Superior temporal gyrus (tissue), 1 donor: ENCODE results near the gene ACTL7A.
"Not testable (repeated sequence)": the region's sequence is repeated elsewhere in the genome, so short reads cannot be mapped to it uniquely, and the experiment has no call there.

Experiments used
- DNase-seq: peaks from one replicate; pipeline ENCODE4 v3.0.0-alpha.2; 2016; ENCODE audit errors: extremely low spot score

The ACTL7A gene, protein sequence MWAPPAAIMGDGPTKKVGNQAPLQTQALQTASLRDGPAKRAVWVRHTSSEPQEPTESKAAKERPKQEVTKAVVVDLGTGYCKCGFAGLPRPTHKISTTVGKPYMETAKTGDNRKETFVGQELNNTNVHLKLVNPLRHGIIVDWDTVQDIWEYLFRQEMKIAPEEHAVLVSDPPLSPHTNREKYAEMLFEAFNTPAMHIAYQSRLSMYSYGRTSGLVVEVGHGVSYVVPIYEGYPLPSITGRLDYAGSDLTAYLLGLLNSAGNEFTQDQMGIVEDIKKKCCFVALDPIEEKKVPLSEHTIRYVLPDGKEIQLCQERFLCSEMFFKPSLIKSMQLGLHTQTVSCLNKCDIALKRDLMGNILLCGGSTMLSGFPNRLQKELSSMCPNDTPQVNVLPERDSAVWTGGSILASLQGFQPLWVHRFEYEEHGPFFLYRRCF

DNA sequence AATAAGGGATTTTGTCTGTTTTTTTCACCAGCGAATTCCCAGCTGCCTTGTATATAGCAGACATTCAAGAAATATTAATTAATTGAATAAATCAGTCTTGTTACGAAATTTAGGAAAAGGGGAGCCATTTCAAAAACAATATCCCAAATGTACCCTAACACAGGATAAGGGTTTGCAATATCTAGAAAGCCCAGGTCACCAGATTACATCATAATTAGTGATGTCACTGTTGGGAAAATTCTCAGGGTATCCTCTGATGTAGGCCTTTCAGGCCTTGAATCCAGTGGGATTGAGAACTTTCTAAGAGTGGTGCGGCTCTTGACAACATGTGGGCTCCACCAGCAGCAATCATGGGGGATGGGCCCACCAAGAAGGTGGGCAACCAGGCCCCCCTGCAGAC is at the start of gene ACTL7A:
ACTL7A (plus strand) TSS at position 270 of the 400 bp plus-strand sequence; CDS start at position 327, 57 bp downstream.
- no peak for DNase-seq

DNA sequence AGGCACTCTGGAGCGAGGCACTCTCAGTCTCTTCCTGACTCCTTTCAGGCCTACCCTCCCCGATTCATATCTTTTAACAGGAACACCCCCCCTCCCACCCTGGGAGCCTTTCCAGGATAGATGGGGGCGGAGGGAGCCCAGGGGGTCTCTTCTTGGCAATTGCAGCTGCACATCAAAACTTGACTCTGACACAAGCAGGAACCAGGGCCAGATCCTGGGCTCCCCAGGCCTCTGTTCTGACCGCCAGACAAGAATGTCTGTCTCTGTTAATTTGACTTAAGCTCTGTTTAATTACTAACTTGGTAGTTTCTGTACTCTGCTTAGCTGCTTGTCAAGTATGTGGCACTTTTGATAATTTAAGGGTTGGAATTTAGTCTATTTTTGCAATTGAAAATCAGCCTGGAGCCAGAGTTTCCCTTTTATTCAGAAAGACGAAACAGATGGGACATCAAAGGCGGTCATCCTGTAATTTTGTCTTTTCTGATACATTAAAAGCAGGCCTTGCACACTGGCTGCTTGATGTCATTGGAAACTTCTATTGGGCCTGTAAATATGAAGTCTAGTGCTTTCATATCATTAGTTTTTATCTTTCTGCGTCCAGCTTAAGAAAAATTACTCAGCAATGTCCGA is 49.6 kb upstream of the ACTL7A start:
- DNase-seq: no peak

DNA sequence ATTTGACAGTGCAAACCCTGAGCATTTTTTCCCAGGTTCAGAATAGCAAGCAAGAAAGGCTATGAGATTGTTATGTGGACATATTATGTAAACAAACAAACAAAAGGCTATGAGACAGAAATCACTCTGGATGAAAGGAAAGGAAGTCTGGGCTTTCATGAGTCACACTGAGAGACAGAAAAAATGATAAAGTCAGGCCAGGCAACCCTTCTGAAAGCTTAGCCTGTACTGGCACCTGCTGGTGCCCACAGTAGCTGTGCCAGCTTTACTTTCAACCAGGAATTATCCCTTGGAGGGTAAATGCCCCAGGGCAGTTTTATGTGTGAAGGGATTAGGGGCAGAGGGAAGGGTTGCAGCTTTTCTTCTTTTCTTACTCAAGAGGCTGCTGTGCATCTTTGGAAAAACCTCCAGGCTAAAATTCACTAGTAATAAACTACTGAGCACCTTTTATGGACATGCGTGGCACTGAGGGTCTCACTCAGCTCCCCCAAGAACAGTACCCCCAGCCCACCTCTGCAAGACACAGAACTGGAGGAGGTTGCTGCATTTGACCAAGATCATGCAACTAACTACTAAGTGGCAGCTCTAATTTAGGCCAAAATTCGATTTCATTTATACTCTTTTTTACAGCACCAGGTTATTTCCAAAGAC is 48.0 kb upstream of the ACTL7A start:
- peak; percentile 71 for DNase-seq

DNA sequence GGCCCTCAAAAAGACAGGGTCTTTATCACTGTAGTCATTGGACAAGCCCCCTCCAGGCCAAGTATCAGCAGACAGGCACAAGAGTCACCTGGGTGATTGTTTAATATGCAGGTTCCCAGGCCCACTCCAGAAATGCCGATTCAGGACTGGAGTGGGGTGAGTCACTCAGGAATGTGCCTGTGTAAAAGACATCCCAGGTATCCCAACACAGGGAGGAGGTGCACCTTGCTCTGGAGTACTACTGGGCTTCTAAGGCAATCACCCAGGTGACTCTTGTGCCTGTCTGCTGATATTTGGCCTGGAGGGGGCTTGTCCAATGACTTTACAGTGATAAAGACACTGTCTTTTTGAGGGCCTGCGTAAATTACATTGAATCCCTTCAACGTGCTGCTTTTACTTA is 46.9 kb upstream of the ACTL7A start:
- DNase-seq: no peak

DNA sequence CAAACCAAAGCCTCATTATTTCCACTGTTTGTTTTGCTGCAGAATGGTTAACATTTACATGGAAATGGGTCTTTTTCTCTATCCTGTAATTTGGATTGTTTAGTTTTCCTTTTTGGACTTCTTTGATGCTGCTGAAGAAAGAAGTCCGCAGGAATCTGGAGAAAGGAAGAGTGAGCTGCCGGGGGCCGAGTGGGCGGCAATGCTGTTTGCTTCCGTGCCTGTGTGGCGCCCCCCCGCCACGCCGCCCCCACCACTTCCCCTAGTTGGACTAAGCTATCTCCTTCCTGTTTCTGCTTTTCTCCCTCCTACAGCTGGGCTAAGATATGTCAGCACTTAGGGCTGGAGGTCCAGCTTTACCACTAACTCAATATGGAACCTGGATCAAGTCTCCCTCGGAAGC is 46.0 kb upstream of the ACTL7A start:
- DNase-seq: no peak

DNA sequence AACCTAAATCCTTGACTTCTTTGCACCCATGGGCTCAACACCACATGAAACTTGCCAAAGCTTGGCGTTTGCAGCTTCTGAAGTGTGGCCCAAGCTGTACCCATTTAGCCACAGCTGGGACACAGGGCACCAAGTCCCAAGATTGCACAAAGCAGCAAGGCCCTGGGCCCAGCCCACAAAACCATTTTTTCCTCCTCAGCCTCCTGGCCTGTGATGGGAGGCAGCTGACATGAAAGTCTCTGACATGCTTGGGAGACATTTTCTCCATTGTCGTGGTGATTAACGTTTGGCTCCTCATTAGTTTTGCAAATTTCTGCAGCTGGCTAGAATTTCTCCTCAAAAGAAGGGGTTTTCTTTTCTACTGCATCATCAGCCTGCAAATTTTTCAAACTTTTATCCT is 38.2 kb upstream of the ACTL7A start:
- no peak for DNase-seq

DNA sequence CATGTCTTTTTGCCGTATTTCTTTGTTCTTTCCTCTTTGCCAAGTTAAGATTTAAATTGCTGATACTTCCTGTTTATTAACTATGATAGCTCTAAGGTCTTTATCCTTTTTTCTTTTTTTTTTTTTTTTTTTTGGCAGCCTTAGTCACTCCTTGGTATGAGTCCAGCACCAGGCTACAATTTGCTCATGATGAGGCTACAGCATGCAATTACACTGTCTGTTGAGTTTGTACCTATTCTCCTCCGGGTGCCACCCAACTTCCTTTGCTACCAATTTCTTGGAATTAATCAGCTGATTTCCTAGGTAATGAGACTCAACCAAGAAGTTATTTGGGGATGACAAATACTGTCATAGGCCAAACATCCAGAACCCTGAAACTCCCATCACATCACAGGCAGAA is 31.8 kb upstream of the ACTL7A start:
- no peak for DNase-seq

DNA sequence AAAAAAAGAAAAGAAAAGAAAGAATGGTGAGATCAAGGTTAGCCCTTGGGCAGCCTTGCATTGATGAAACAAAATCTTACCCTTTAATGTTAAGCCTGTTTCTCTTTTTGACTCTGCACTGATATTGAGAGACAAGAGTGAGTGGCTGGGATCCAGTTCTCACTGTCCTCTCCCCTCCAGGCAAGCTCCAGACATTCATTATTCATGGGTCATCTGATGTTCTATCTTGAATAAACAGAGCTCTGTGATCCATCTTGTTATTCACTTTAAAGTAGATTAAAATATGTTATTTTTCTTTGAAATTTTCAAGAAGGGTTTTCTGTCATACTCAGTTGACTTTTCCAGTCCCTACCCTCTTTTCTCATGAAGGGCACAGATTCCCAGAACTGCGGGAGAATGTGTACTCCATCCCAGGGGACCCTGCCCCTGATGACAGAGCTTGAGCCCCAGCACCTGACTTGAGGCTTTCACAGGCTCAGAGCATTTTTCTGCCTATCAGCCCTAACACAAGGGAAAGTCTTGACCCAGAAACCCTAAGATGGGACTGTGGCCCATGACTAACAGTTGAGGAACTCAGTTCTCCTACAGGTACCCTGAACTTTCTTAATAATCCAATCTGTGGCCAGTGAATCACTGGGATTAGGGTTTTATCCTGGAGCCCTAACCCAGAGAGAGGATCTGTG is 30.4 kb upstream of the ACTL7A start:
- no peak for DNase-seq

DNA sequence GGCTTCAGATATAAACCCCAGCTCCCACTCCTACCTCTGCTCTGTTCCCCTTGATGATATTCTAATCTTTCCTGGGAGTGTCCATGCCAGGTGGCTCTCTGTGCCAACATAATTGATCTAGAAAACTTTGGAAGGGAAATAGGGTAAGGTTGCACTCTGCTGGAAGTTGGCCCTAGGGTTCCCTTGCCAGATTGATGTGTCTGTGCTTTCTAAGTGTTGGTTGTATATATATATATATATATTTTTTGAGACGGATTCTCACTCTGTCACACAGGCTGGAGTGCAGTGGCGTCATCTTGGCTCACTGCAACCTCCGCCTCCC is 29.9 kb upstream of the ACTL7A start:
- no peak for DNase-seq

DNA sequence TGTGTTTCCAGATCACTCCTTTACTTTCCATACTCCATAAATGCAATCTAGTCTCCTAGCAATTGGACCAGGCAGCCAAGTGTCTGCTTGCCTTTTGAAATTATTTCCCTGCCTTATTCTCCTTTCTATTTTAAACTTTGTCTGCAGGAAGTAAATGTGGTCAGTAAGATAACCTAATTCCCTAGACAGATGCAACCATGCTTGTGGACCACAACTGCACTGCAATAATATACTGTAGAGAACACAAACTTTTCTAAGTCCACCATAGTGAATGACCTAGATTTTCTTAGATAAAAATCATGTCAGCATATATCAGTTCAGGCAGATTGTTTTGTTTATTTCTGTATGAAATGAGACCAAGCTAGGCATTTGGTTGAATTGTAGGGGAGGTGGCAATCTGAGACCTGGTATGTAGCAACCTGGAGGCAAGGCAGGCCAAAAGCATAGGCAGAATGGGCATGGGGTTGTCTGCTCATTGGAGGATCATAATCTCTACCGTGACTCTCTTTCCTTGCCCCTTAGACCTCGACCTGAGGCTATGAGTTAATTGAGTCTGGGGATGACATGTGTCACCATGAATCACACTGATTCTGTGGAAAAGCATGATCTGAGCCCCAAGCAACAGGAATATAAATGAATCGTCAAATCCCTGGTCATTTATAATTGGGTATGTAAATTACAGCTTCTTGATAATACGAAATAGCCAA is 27.0 kb upstream of the ACTL7A start:
- no peak for DNase-seq

DNA sequence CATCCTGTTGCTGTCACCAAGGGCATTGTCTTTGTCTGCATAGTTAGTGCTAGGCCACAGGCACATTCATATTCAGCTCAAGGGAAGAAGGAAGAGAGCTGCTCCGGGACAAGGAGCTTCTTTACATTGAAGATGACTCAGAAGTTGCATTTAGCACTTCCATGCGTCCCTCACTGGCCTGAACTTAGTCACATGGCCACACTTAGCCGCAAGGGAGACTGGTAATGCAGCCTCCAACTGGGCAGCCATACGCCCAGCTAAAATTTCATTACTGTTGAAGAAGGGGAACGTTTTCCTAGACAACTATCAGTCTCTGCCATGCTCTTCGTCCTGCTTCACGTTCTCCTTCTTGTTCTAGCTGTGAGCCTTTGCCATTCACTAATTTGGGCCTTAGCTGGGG is 26.2 kb upstream of the ACTL7A start:
- no peak for DNase-seq

DNA sequence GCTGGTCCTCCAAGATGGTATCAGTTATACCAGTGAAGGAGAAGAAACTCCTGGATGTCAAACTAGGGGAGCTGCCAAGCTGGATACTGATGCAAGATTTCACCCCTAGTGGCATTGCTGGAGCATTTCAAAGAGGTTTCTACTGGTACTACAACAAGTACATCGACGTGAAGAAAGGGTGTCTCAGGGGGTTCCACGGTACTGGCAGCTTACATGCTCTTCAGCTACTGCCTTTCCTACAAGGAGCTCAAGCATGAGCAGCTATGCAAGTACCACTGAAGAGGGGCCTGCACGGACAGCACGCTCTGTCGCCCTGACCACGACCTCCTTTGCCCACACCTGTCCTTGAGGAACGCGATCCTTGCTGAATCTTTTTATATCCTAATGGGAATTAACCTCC is 25.7 kb upstream of the ACTL7A start:
- no peak for DNase-seq

DNA sequence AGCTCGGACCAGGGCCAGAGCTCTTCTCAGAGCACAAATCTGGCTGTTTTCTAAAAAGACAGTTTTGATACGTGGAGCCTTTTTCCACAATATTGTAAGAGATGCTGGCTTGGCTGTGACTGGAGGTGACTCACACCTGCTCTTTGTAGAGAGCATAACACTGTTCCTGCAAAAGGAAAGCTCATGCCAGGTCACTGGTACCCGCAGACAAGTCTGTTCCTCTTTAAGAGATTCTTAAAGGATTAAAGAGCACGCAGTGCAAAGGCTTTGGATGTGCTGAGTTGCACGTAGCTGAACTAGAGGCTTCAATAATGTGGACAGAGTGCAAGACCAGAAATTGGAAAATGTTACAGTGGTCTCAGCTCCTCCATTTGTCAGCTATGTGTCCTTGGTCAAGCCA is 25.3 kb upstream of the ACTL7A start:
- DNase-seq: no peak

DNA sequence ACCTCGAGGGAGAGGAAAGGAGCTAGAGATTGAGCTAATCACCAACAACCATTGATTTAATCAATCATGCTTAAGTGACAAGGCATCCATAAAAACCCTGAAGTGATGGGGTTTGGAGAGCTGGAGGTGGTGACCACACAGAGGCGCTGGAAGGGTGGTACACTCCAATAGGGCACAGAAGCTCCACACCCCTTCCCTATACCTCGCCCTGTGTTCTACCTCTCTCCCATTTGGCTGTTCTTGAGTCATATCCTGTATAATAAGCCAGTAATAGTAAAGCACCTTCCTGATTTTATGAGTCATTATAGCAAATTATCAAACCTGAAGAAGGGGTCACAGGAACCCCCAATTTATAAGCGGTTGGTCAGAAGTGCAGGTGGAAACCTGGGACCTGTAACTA is 24.5 kb upstream of the ACTL7A start:
- DNase-seq: no peak

DNA sequence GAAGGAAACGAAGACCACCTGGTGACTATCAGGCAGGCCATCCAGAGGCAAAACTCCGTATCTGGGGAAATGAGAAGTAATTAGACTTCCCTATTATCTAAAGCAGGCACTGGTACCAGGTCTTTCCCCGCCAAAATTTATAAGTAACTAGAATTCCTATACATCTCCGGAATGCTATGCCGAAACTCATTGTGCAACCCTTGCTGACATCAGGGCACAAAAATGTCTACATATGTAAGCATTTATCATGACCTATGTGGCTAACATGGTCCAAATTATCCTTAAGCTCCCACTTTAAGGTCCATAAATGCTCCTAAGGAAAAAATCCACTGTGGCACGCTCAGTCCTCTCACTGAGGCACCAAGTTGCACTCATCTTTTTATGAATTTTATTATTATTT is 24.0 kb upstream of the ACTL7A start:
- DNase-seq: no peak

DNA sequence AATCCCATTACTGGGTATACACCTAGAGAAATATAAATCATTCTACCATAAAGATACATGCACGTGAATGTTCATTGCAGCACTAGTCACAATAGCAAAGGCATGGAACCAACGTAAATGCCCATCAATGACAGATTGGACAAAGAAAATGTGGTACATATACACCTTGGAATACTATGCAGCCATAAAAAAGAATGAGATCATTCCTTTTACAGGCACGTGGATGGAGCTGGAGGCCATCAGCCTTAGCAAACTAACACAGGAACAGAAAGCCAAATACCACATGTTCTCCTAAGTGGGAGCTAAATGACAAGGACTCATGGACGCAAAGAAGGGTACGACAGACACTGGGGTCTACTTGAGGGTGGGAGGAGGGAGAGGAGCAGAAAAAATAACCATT is 22.5 kb upstream of the ACTL7A start:
- DNase-seq: not testable (repeated sequence)

DNA sequence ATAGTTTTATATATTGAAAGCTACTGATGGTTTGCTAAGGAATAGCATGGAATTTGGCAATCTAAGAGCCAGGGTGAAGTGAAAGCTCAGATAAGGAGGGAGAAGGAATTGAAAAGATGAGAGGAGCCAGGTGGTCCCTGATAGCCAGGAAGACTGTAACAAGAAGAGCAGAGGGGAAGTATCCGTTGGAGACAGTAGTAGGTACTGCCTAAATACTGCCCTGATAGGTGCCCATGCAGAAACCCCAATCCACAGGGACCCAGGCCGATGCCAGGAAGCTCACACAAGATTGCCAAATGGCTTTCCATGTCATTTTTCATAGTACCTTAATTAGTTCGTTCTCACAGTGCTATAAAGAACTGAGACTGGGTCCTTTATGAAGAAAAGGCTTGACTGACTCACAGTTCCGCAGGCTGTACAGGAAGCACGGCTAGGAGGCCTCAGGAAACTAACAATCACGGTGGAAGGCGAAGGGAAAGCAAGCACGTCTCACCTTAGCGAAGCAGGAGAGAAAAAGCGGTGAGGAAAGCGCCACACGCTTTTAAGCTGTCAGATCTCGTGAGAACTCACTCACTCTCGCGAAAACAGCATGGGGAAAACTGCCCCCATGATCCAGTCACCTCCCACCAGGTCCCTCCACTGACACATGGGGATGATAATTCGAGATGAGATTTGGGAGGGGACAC is 19.3 kb upstream of the ACTL7A start:
- DNase-seq: no peak

DNA sequence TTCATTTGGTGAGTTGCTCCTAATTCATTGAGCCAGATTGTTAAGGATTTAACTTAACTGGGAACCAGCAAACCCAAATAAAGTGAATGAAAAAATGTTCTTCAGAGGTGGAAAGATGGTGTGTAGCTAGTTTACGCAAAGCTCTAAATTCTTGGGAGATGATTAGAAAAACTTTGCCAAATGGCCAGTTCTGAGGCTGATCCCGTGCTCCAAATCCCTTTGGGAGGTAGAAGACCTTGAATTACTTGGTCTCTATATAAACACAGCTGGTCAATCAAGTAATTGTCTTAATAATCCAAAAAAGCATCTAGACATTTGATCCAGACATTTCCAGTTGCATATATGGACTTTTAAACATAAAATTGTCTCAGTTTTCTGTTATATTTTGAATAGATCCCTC is 17.7 kb upstream of the ACTL7A start:
- no peak for DNase-seq

DNA sequence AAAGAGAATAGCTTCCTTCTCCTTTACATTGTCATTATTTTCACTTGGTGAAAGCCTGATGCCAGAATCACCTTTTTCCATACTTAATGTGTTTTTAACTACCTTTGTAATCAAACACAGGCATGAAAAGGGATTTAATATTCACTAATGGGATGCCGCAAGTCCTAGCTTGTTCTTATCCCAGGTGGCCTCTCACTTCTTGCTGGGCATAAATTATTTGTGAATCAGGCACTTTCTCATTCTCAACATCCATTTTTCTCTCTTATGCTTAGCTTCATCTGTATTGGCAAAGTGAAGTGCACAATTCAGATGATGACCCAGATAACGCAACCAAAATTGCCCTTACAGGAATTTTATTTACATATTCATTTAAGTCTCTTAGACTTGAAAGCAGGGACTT is 17.2 kb upstream of the ACTL7A start:
- no peak for DNase-seq

DNA sequence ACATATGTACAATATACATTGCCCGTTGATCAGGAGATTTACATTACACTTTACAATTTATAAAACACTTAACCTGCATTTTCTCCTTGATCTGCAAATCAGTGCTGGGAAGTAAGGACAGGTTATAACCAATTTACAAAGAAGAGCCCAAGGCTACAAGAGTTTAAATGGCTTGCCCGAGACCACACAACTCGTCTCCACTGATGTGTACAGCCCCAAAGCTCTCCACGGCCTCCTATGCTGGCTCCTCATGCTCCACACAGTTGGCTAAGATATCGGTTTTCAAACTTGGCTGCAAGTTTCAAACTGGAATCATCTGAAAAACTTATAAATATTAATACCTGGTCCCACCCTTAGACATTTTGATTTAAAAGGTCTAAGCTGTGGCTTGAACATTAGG is 16.6 kb upstream of the ACTL7A start:
- no peak for DNase-seq

DNA sequence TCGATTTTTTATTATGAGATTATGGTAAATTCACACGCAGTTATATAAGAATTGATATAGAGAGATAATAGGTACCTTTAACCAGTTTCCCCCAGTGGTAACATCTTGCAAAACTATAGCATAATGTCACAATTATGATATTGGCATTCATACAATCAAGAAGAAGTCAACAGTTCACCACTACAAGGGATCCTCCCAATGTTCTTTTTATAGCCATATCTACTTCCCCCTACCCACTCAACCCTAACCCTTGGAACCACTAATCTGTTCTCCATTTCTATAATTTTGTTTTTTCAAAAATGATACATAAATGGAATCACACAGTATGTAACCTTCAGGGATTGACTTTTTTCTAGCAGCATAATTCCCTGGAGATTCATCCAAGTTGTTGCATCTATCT is 16.1 kb upstream of the ACTL7A start:
- no peak for DNase-seq
